AG04450 (cell line): ENCODE data around the gene OR2T35. TPM values are rescaled to one million over a fixed set of nuclear protein-coding genes. Genes with fewer than 3 reads are reported as not detected.

Experiments
- CTCF ChIA-PET: fragments of 300-600, 350-600 bp; formaldehyde crosslinking; extraction: SDS; loops from one replicate; lab custom pipeline; 2022; ENCODE audit warnings: antibody characterized with exemption, inconsistent platforms; lab: Charles Lee
- POLR2A ChIA-PET: fragments of 350-600 bp; formaldehyde crosslinking; extraction: SDS; loops from one replicate; lab custom pipeline; 2021; ENCODE audit warnings: antibody characterized with exemption, inconsistent platforms; lab: Yijun Ruan, JAX
- DNase-seq: peaks from one replicate; pipeline ENCODE4 v3.0.0-alpha.2; 2011; ENCODE audit warnings: low read depth, low spot score
- H3K27ac ChIP-seq: one replicate; pipeline ENCODE4 v1.5.1; 2012; ENCODE audit warnings: low read depth, low read length, control low read depth
- H3K27me3 ChIP-seq: one replicate; pipeline ENCODE4 v1.6.0; 2012; ENCODE audit warnings: low read length; ENCODE audit not compliant: control insufficient read depth, insufficient read depth
- H3K4me3 ChIP-seq: 2 replicates; pipeline ENCODE4 v1.5.1; 2011; ENCODE audit warnings: mild to moderate bottlenecking, low read depth, low read length, control low read depth
- H3K9me3 ChIP-seq: 2 replicates; pipeline ENCODE4 v1.5.1; 2012; ENCODE audit warnings: low read length; ENCODE audit not compliant: control insufficient read depth, insufficient read depth
- polyA plus RNA-seq: library from polyadenylated mRNA; depleted of rRNA; stranded (reverse); fragments of >200 nt; gene quantifications from 2 replicates; pipeline ENCODE4 v1.2.3, GENCODE V29; 2011; rRNA removed
- small RNA-seq: library from RNA; depleted of rRNA; stranded (forward); fragments of <200 nt; gene quantifications from one replicate; pipeline ENCODE3, GENCODE V24; 2012; ENCODE audit warnings: low read depth; ENCODE audit not compliant: insufficient read length
- TF ChIP-seq, protein P1 (sequence below): IDR thresholded peaks from 2 replicates; pipeline ENCODE4 v1.5.1; 2011; ENCODE audit warnings: low read depth, low read length, control low read depth, inconsistent platforms

OR2T35 gene
- polyA plus RNA-seq, 1 experiment = not detected

DNA sequence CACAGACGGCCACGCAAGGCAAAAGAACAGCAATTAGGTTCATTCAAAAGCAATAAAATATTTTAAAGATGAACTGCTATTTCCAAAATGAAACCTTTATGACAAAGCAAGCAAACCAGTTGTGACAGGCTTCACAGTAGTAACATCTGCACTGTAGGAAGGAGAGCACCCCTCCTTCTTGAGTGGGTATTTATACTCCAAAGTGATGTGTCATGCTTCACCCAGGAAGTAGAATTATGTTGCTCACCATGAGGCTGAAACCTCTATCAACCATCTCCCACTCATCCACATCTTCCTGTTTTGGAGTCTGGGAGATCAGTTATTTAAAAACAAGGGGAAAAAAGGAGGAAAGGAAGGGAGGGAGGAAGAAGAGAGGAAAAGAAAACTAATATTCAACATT, 48.5 kb downstream of the OR2T35 start:
- POLR2A ChIA-PET = no interaction called here
- DNase-seq = no peak
- TF ChIP-seq, protein P1, sequence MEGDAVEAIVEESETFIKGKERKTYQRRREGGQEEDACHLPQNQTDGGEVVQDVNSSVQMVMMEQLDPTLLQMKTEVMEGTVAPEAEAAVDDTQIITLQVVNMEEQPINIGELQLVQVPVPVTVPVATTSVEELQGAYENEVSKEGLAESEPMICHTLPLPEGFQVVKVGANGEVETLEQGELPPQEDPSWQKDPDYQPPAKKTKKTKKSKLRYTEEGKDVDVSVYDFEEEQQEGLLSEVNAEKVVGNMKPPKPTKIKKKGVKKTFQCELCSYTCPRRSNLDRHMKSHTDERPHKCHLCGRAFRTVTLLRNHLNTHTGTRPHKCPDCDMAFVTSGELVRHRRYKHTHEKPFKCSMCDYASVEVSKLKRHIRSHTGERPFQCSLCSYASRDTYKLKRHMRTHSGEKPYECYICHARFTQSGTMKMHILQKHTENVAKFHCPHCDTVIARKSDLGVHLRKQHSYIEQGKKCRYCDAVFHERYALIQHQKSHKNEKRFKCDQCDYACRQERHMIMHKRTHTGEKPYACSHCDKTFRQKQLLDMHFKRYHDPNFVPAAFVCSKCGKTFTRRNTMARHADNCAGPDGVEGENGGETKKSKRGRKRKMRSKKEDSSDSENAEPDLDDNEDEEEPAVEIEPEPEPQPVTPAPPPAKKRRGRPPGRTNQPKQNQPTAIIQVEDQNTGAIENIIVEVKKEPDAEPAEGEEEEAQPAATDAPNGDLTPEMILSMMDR = no peak
- Histone ChIP-seq H3K4me3 (no peak overlapping the region), H3K9me3 (peaks cover 3% of the 10 kb centered on the region; the same call in 1 of the 2 replicates), H3K27me3 (no peaks in the 10 kb centered on the region), H3K27ac (no peak overlapping the region)
- CTCF ChIA-PET = no interaction called here

DNA sequence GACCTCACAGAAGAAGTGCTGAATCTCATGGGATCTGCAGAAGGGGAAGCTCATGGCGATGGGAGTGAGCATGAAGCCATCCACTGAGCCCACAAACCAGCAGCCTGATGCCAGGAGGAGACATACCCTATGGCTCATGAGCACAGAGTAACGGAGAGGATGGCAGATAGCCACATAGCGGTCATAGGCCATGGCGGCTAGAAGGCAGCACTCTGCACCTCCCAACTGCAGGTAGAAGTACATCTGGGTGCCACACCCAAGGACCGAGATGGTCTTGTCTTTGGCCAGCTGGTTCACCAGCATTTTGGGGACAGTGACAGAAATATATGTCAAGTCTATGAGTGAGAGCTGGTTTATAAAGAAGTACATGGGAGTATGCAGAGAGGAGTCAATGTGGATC, 51.9 kb downstream of the OR2T35 start:
- TF ChIP-seq, protein P1 = no peak
- ChIA-PET CTCF (no interaction called here), POLR2A (no interaction called here)
- peaks cover 6% of the 10 kb centered on the region for H3K9me3 ChIP-seq
- no peak overlapping the region for H3K27ac ChIP-seq
- no peaks in the 10 kb centered on the region for H3K27me3 ChIP-seq
- no peak overlapping the region for H3K4me3 ChIP-seq
- DNase-seq = no peak

DNA sequence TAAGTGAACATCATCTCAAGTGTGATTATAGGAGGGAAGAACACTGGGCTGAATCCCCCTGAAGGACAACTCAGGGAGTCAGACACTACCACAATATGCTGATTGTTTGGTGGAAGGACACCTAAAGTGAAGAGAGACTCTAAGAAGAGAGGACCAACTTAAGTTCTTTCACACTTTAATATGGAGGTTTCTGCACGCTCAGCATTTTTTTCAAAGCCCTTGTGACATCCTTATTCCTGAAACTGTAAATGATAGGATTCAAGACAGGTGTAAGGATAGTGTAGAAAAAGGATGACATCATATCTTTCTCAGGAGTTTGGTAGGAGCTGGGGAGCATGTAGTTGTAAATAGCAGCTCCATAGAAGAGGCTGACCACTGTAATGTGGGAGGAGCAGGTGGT, 52.4 kb downstream of the OR2T35 start:
- POLR2A ChIA-PET = no interaction called here
- Histone ChIP-seq H3K27ac (no peak overlapping the region), H3K9me3 (peaks cover 6% of the 10 kb centered on the region), H3K4me3 (no peak overlapping the region), H3K27me3 (no peaks in the 10 kb centered on the region)
- CTCF ChIA-PET = no interaction called here
- no peak for DNase-seq
- TF ChIP-seq, protein P1 = no peak

DNA sequence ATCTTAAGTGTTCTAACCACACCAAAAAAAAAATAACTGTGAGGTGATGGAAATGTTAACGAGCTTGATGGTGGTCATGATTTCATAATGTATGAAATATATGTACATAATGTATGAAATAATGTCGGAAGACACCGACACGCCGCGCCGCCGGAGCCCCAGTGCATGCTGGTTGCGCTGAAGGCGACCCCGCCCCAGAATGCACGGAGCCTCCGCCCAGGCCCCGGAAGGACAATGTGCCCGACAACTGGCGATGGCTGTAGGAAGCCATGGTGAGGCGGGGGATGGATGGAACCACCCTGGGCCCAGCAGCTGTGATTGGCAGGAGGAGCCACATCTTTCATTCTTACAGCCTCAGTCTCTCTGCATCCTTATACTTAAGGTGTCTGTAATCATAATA, 55.0 kb downstream of the OR2T35 start:
- POLR2A ChIA-PET = no interaction called here
- peaks cover 6% of the 10 kb centered on the region for H3K9me3 ChIP-seq
- TF ChIP-seq, protein P1 = no peak

DNA sequence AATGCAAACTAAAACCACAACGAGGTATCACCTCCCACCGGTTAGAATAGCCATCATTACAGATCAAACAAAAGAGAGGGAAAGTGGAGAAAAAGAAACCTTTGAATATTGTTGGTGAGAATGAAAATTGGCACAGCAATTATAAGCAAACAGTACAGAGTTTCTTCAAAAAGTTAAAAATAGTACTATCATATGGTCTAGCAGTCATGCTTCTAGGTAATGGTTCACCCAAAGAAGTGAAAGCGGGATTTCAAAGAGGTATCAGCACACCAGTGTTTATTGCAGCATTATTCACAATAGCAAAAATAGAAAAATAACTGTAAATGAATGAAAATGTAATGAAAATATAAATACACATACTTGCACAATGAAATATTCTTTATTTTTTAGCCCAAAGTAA, 55.7 kb downstream of the OR2T35 start:
- peaks cover 6% of the 10 kb centered on the region for H3K9me3 ChIP-seq
- H3K4me3 ChIP-seq = no peak overlapping the region
- POLR2A ChIA-PET = no interaction called here
- H3K27me3 ChIP-seq = no peaks in the 10 kb centered on the region
- H3K27ac ChIP-seq = no peak overlapping the region
- CTCF ChIA-PET = no interaction called here
- DNase-seq = no peak
- TF ChIP-seq, protein P1 = no peak

More for the DNA sequence above, 55.0 kb downstream of the OR2T35 start:
- Histone ChIP-seq H3K4me3 (no peak overlapping the region), H3K27me3 (no peaks in the 10 kb centered on the region), H3K27ac (no peak overlapping the region)
- DNase-seq = no peak
- CTCF ChIA-PET = no interaction called here

Small RNA genes lying within 50 kb of the gene (small RNA-seq; reads per million reads assigned to genes)
- gene RF00019 = not detected

Other genes starting within 250 kb of the OR2T35 start
- not detected in 2 replicates for gene OR2T1, start 242.2 kb downstream of the OR2T35 start, polyA plus RNA-seq
- gene OR2T2, start 199.6 kb downstream of the OR2T35 start, polyA plus RNA-seq = not detected in 2 replicates
- gene OR2T3, start 171.9 kb downstream of the OR2T35 start, polyA plus RNA-seq = not detected in 2 replicates
- gene OR2T5, start 156.7 kb downstream of the OR2T35 start, polyA plus RNA-seq = not detected in 2 replicates
- gene OR2G6, start 137.2 kb downstream of the OR2T35 start, polyA plus RNA-seq = not detected in 2 replicates
- gene OR2T29, start 82.5 kb downstream of the OR2T35 start, polyA plus RNA-seq = not detected in 2 replicates
- not detected in 2 replicates for gene OR2T34, start 70.5 kb downstream of the OR2T35 start, polyA plus RNA-seq
- gene OR2T10, start 47.6 kb downstream of the OR2T35 start, polyA plus RNA-seq = not detected in 2 replicates
- gene OR2T11, start 10.2 kb downstream of the OR2T35 start, polyA plus RNA-seq = not detected in 2 replicates
- not detected in 2 replicates for gene OR2T27, start 10.2 kb upstream of the OR2T35 start, polyA plus RNA-seq
- not detected in 2 replicates for gene OR14I1, start 57.5 kb upstream of the OR2T35 start, polyA plus RNA-seq
- gene LYPD8, start 110.5 kb upstream of the OR2T35 start, polyA plus RNA-seq = not detected in 2 replicates
- gene SH3BP5L, start 180.6 kb upstream of the OR2T35 start, polyA plus RNA-seq = 15.3 and 16.6 TPM in 2 replicates
- 9.1 and 10.9 TPM in 2 replicates for gene ZNF672, start 192.9 kb upstream of the OR2T35 start, polyA plus RNA-seq
- gene ZNF692, start 213.8 kb upstream of the OR2T35 start, polyA plus RNA-seq = 12.7 and 14.6 TPM in 2 replicates